MM.1S (cell line): ENCODE data around the gene RPL38.

Source experiments
- DNase-seq: peaks from one replicate; pipeline ENCODE4 v3.0.0-alpha.2; 2015
- H2AFZ ChIP-seq: fragments of 300-600 bp; sonication (generic); 2 replicates; pipeline ENCODE4 v1.6.0; 2016; ENCODE audit warnings: antibody characterized with exemption, low read length
- H3F3A ChIP-seq: fragments of 300-600 bp; sonication (generic); 2 replicates; pipeline ENCODE4 v1.6.1; 2016; ENCODE audit warnings: mild to moderate bottlenecking, antibody characterized with exemption, low read length, moderate library complexity, mixed read lengths; ENCODE audit not compliant: insufficient read depth
- H3K27ac ChIP-seq: fragments of 300-600 bp; sonication (generic); 2 replicates; pipeline ENCODE4 v1.5.1; 2016; ENCODE audit warnings: mild to moderate bottlenecking, low read length
- H3K27me3 ChIP-seq: fragments of 300-600 bp; sonication (generic); replicated peaks from 2 replicates; pipeline ENCODE4 v1.6.0; 2016; ENCODE audit warnings: low read length; ENCODE audit not compliant: insufficient read depth
- H3K36me3 ChIP-seq: fragments of 300-600 bp; sonication (generic); replicated peaks from 2 replicates; pipeline ENCODE4 v1.6.1; 2016; ENCODE audit warnings: mild to moderate bottlenecking, low read length, mixed read lengths; ENCODE audit not compliant: insufficient read depth
- H3K4me1 ChIP-seq: fragments of 300-600 bp; sonication (generic); 2 replicates; pipeline ENCODE4 v1.6.1; 2016; ENCODE audit warnings: low read length, mixed read lengths
- H3K4me2 ChIP-seq: fragments of 300-600 bp; sonication (generic); 2 replicates; pipeline ENCODE4 v1.6.0; 2016; ENCODE audit warnings: low read depth, low read length
- H3K4me3 ChIP-seq: fragments of 300-600 bp; sonication (generic); 2 replicates; pipeline ENCODE4 v1.5.1; 2016; ENCODE audit warnings: low read length, mixed read lengths
- H3K79me2 ChIP-seq: fragments of 300-600 bp; sonication (generic); 2 replicates; pipeline ENCODE4 v1.6.1; 2016; ENCODE audit warnings: mixed run types, low read length, mixed read lengths
- H3K9ac ChIP-seq: fragments of 300-600 bp; sonication (generic); 2 replicates; pipeline ENCODE4 v1.6.1; 2016; ENCODE audit warnings: low read length, mixed read lengths
- H3K9me2 ChIP-seq: fragments of 300-600 bp; sonication (generic); replicated peaks from 2 replicates; pipeline ENCODE4 v1.6.1; 2016; ENCODE audit warnings: mild to moderate bottlenecking, low read length, mixed read lengths; ENCODE audit not compliant: insufficient read depth
- H3K9me3 ChIP-seq: fragments of 300-600 bp; sonication (generic); replicated peaks from 2 replicates; pipeline ENCODE4 v1.6.1; 2016; ENCODE audit warnings: mild to moderate bottlenecking, low read length, mixed read lengths; ENCODE audit not compliant: insufficient read depth
- H4K20me1 ChIP-seq: fragments of 300-600 bp; sonication (generic); 2 replicates; pipeline ENCODE4 v1.6.1; 2016; ENCODE audit warnings: mild to moderate bottlenecking, low read length, moderate library complexity, mixed read lengths; ENCODE audit not compliant: insufficient read depth
- CTCF ChIP-seq: fragments of 300-600 bp; sonication (generic); IDR thresholded peaks from 2 replicates; pipeline ENCODE4 v1.5.1; 2016; ENCODE audit warnings: antibody characterized with exemption, low read length, mixed read lengths
- EZH2 ChIP-seq: fragments of 300-600 bp; sonication (generic); optimal IDR thresholded peaks from 2 replicates; pipeline ENCODE3; 2017; ENCODE audit warnings: low read depth, mild to moderate bottlenecking, antibody characterized with exemption, low read length, mixed read lengths
- EZH2phosphoT487 ChIP-seq: fragments of 300-600 bp; sonication (generic); IDR thresholded peaks from 2 replicates; pipeline ENCODE4 v1.6.1; 2018; ENCODE audit warnings: antibody characterized with exemption, low read length

Gene RPL38

GRCh38 chr17:74230896-74231295, 27.4 kb downstream of the RPL38 start:
- no peak for DNase-seq
- Histone ChIP-seq H3K9me3 (no peaks in the 10 kb centered on the region), H3K27me3 (peaks cover 45% of the 10 kb centered on the region), H3K36me3 (no peaks in the 10 kb centered on the region), H3K4me2 (no peak overlapping the region), H3K4me3 (no peak overlapping the region), H2AFZ (no peak overlapping the region), H3K9ac (no peak overlapping the region), H3K4me1 (no peaks in the 10 kb centered on the region), H4K20me1 (no peaks in the 10 kb centered on the region), H3K79me2 (no peaks in the 10 kb centered on the region), H3F3A (no peaks in the 10 kb centered on the region), H3K9me2 (no peaks in the 10 kb centered on the region), H3K27ac (no peak overlapping the region)
- TF ChIP-seq EZH2, result no peak
- TF ChIP-seq EZH2phosphoT487, result no peak
- TF ChIP-seq CTCF, result no peak

- no peak overlapping the region for H3K9ac ChIP-seq
- no peak overlapping the region for H3K4me2 ChIP-seq
- H3K27ac ChIP-seq, result no peak overlapping the region
These were observed 28.7 kb downstream of the RPL38 start for GRCh38 chr17:74231928-74232907.

GRCh38 chr17:74233937-74234336, 30.5 kb downstream of the RPL38 start:
- no peaks in the 10 kb centered on the region for H3K36me3 ChIP-seq
- no peak overlapping the region for H2AFZ ChIP-seq
- no peaks in the 10 kb centered on the region for H3K79me2 ChIP-seq
- H3F3A ChIP-seq, result no peaks in the 10 kb centered on the region
- H3K27ac ChIP-seq, result no peak overlapping the region
- no peak overlapping the region for H3K4me3 ChIP-seq
- no peak for TF ChIP-seq CTCF
- no peak for TF ChIP-seq EZH2
- no peak for TF ChIP-seq EZH2phosphoT487
- H4K20me1 ChIP-seq, result no peaks in the 10 kb centered on the region
- H3K9ac ChIP-seq, result no peak overlapping the region
- H3K4me1 ChIP-seq, result no peaks in the 10 kb centered on the region
- DNase-seq, result no peak
- peaks cover 43% of the 10 kb centered on the region for H3K27me3 ChIP-seq
- H3K9me3 ChIP-seq, result no peaks in the 10 kb centered on the region
- no peaks in the 10 kb centered on the region for H3K9me2 ChIP-seq
- H3K4me2 ChIP-seq, result no peak overlapping the region

More at GRCh38 chr17:74231928-74232907, 28.7 kb downstream of the RPL38 start:
- Histone ChIP-seq H3F3A (no peaks in the 10 kb centered on the region), H2AFZ (no peak overlapping the region), H3K36me3 (no peaks in the 10 kb centered on the region), H3K9me3 (no peaks in the 10 kb centered on the region), H3K4me1 (no peaks in the 10 kb centered on the region), H3K9me2 (no peaks in the 10 kb centered on the region), H3K79me2 (no peaks in the 10 kb centered on the region), H3K4me3 (no peak overlapping the region), H3K27me3 (peaks cover 44% of the 10 kb centered on the region), H4K20me1 (no peaks in the 10 kb centered on the region)
- no peak for DNase-seq
- TF ChIP-seq EZH2phosphoT487, result no peak
- no peak for TF ChIP-seq CTCF
- no peak for TF ChIP-seq EZH2
